HepG2 (cell line): ENCODE measurements around the gene LRRC74B. TPM values are rescaled to one million over a fixed set of nuclear protein-coding genes. Genes with fewer than 3 reads are reported as not detected.

ENCODE experiments used
- CCAR2 ChIP-seq: fragments of 200-400 bp; formaldehyde crosslinking; optimal IDR thresholded peaks from 2 replicates; pipeline ENCODE3; 2018; ENCODE audit warnings: low read depth, mild to moderate bottlenecking, low read length, moderate library complexity
- ELK4 ChIP-seq: sonication (generic); formaldehyde crosslinking; IDR thresholded peaks from 2 replicates; pipeline ENCODE4 v1.9.0; 2021; ENCODE audit warnings: missing genetic modification reagents, borderline replicate concordance
- GFI1 ChIP-seq: sonication (generic); formaldehyde crosslinking; IDR thresholded peaks from 2 replicates; pipeline ENCODE4 v1.5.0; 2020; ENCODE audit warnings: missing genetic modification reagents, mild to moderate bottlenecking, borderline replicate concordance
- GTF2F1 ChIP-seq: fragments of 150-350 bp; IDR thresholded peaks from 2 replicates; pipeline ENCODE4 v1.6.1; 2014; ENCODE audit warnings: low read length
- GTF3A ChIP-seq: sonication (generic); formaldehyde crosslinking; conservative IDR thresholded peaks from 2 replicates; pipeline ENCODE4 v1.4.0; 2020; ENCODE audit warnings: mild to moderate bottlenecking, missing genetic modification reagents
- HNRNPK ChIP-seq: fragments of 200-400 bp; formaldehyde crosslinking; IDR thresholded peaks from 2 replicates; pipeline ENCODE4 v1.6.1; 2018; ENCODE audit warnings: low read length, low read depth, moderate library complexity, mild to moderate bottlenecking; ENCODE audit not compliant: poor library complexity, severe bottlenecking
- KDM3A ChIP-seq: IDR thresholded peaks from 2 replicates; pipeline ENCODE4 v1.6.1; 2018; ENCODE audit warnings: low read depth, missing compliant biosample characterization
- NAIF1 ChIP-seq: sonication (generic); formaldehyde crosslinking; IDR thresholded peaks from 2 replicates; pipeline ENCODE4 v1.5.0; 2020; ENCODE audit warnings: mild to moderate bottlenecking, missing genetic modification reagents, borderline replicate concordance
- RXRA ChIP-seq: sonication (generic); formaldehyde crosslinking; IDR thresholded peaks from 2 replicates; pipeline ENCODE4 v1.5.1; 2020; ENCODE audit warnings: missing genetic modification reagents
- SAFB2 ChIP-seq: sonication (generic); formaldehyde crosslinking; IDR thresholded peaks from 2 replicates; pipeline ENCODE4 v1.5.1; 2020; ENCODE audit warnings: missing genetic modification reagents, low read depth, mild to moderate bottlenecking, borderline replicate concordance
- SRSF9 ChIP-seq: fragments of 200-400 bp; formaldehyde crosslinking; IDR thresholded peaks from 2 replicates; pipeline ENCODE4 v1.6.1; 2018; ENCODE audit warnings: borderline replicate concordance, mild to moderate bottlenecking, low read depth, low read length; ENCODE audit not compliant: insufficient read depth, poor library complexity, severe bottlenecking
- TBX3 ChIP-seq: fragments of 450-650 bp; IDR thresholded peaks from 2 replicates; pipeline ENCODE4 v1.6.1; 2017; ENCODE audit warnings: antibody characterized with exemption, mild to moderate bottlenecking, inconsistent platforms, borderline replicate concordance
- TRIM24 ChIP-seq: sonication (generic); formaldehyde crosslinking; IDR thresholded peaks from 2 replicates; pipeline ENCODE4 v1.8.0; 2022; ENCODE audit warnings: mild to moderate bottlenecking, missing genetic modification reagents
- ZNF230 ChIP-seq: sonication (generic); formaldehyde crosslinking; IDR thresholded peaks from 2 replicates; pipeline ENCODE4 v1.4.0; 2020; ENCODE audit warnings: mild to moderate bottlenecking, missing genetic modification reagents
- ZNF24 ChIP-seq: fragments of 450-650 bp; IDR thresholded peaks from 2 replicates; pipeline ENCODE4 v1.6.1; 2017; ENCODE audit warnings: antibody characterized with exemption, mild to moderate bottlenecking
- ZNF263 ChIP-seq: sonication (generic); formaldehyde crosslinking; IDR thresholded peaks from 2 replicates; pipeline ENCODE4 v1.4.0; 2020; ENCODE audit warnings: missing genetic modification reagents
- ZNF33B ChIP-seq: sonication (generic); formaldehyde crosslinking; IDR thresholded peaks from 2 replicates; pipeline ENCODE4 v1.5.1; 2020; ENCODE audit warnings: mild to moderate bottlenecking, missing genetic modification reagents
- ZNF652 ChIP-seq: IDR thresholded peaks from 2 replicates; pipeline ENCODE4 v1.6.1; 2016; ENCODE audit warnings: low read depth, borderline replicate concordance
- ZNF670 ChIP-seq: sonication (generic); formaldehyde crosslinking; IDR thresholded peaks from 2 replicates; pipeline ENCODE4 v1.8.0; 2022; ENCODE audit warnings: mild to moderate bottlenecking, missing genetic modification reagents, borderline replicate concordance
- ZNF781 ChIP-seq: sonication (generic); formaldehyde crosslinking; IDR thresholded peaks from 2 replicates; pipeline ENCODE4 v1.5.1; 2020; ENCODE audit warnings: borderline replicate concordance, mild to moderate bottlenecking, missing genetic modification reagents; ENCODE audit errors: not compliant biosample characterization
- ZSCAN31 ChIP-seq: sonication (generic); formaldehyde crosslinking; IDR thresholded peaks from 2 replicates; pipeline ENCODE4 v1.5.0; 2020; ENCODE audit warnings: low read depth, mild to moderate bottlenecking, missing genetic modification reagents
- polyA plus RNA-seq, 8 experiments: library from polyadenylated mRNA; depleted of rRNA in 3 of 8; stranded (reverse) in 7 of 8; unstranded in 1 of 8; fragments of >200 nt; fragmentation: Illumina TruSeq in 4 of 8; extraction: Trizol in 4 of 8; gene quantifications; 2 replicates each; pipeline versions ENCODE4 v1.2.1 to v1.2.3, GENCODE V29; 2011 to 2016; ENCODE audit warnings: low read depth in 4 of 8, missing spikeins in 1 of 8, mixed read lengths in 1 of 8; ENCODE audit not compliant: insufficient read depth in 1 of 8
- total RNA-seq, 5 experiments: library from RNA; depleted of rRNA; stranded (reverse); fragments of >200 nt; fragmentation: Illumina TruSeq; extraction: Trizol; gene quantifications; 2 replicates each; pipeline ENCODE4 v1.2.3, GENCODE V29; 2016; ENCODE audit warnings: low read depth in 1 of 5
- TF ChIP-seq, protein P1 (sequence below): sonication (generic); formaldehyde crosslinking; IDR thresholded peaks from 2 replicates; pipeline ENCODE4 v1.5.1; 2020; ENCODE audit warnings: missing genetic modification reagents, mild to moderate bottlenecking, borderline replicate concordance
- TF ChIP-seq, protein P2 (sequence below): sonication (generic); formaldehyde crosslinking; IDR thresholded peaks from 2 replicates; pipeline ENCODE4 v1.8.0; 2022; ENCODE audit warnings: mild to moderate bottlenecking, missing genetic modification reagents, moderate library complexity
- TF ChIP-seq, protein P3 (sequence below): sonication (generic); formaldehyde crosslinking; IDR thresholded peaks from 2 replicates; pipeline ENCODE4 v1.5.0; 2020; ENCODE audit warnings: mild to moderate bottlenecking, missing genetic modification reagents

Gene LRRC74B
- total and polyA plus RNA-seq, 2 of the 13 experiments (the other 11 are each of a cell fraction or from before 2014, with no cell fraction given) = not detected

DNA sequence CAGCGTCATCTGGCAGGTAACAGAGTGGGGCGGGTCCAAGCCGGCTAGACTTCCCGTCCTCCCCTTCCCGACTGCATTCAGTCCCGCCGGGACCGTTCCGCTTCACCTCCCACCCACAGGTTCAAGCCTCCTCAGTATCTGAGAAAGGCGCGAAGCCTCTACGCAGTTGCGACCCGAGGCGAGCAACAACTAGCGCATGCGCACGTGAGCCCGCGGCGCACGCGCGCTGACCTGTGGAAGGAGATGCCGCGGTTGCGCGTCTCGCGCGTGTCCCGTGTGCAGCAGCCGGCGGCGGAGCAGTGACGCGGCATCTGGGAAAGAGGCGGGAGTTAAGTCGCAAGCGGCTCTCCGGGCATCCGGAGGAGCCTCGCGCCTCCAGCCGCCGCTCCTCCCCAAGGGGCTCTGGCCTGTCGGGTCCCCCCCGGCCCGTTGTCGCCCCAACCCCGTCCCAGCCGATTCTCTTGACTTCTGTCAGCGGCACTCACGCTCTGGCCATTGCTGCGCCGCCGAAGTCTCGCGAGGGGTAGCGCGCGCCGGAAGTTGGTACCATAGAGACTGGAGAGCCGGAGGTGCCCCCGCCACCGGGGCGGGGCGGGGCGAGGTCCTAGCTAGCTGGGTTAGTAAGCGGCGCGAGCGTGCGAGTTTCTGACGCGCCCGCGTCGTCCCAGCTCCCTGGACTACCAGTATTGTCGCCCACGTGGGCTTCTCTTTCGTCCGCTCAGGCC, 44.0 kb upstream of the LRRC74B start, which contains the start of gene THAP7 (continued):
- TF ChIP-seq RXRA (CRISPR knock-in tag) = peak; percentile 37
- TF ChIP-seq, protein P1, sequence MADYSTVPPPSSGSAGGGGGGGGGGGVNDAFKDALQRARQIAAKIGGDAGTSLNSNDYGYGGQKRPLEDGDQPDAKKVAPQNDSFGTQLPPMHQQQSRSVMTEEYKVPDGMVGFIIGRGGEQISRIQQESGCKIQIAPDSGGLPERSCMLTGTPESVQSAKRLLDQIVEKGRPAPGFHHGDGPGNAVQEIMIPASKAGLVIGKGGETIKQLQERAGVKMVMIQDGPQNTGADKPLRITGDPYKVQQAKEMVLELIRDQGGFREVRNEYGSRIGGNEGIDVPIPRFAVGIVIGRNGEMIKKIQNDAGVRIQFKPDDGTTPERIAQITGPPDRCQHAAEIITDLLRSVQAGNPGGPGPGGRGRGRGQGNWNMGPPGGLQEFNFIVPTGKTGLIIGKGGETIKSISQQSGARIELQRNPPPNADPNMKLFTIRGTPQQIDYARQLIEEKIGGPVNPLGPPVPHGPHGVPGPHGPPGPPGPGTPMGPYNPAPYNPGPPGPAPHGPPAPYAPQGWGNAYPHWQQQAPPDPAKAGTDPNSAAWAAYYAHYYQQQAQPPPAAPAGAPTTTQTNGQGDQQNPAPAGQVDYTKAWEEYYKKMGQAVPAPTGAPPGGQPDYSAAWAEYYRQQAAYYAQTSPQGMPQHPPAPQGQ = no peak
- no peak for TF ChIP-seq TRIM24 (CRISPR knock-in tag)
- no peak for TF ChIP-seq SRSF9
- peak; percentile 85; the same call in 1 of the 2 replicates for TF ChIP-seq NAIF1 (CRISPR knock-in tag)
- no peak for TF ChIP-seq ZNF263 (CRISPR knock-in tag)
- no peak for TF ChIP-seq HNRNPK
- peak; percentile 97 for TF ChIP-seq KDM3A
- TF ChIP-seq ZNF781 (CRISPR knock-in tag) = peak; percentile 94
- peak; percentile 84; the same call in 1 of the 2 replicates for TF ChIP-seq ZNF33B (CRISPR knock-in tag)
- no peak for TF ChIP-seq GTF2F1
- TF ChIP-seq GTF3A = 0 out of 2 replicates have a peak, but pooled peaks have one; percentile 12
- no peak for TF ChIP-seq ZNF670 (CRISPR knock-in tag)
- TF ChIP-seq GFI1 (CRISPR knock-in tag) = no peak; the same call in 1 of the 2 replicates
- no peak; the same call in 1 of the 2 replicates for TF ChIP-seq ELK4
- peak; percentile 37; the same call in 1 of the 2 replicates for TF ChIP-seq ZSCAN31 (CRISPR knock-in tag)
- TF ChIP-seq TBX3 = peak; percentile 50
- no peak for TF ChIP-seq CCAR2
- TF ChIP-seq SAFB2 (CRISPR knock-in tag) = 0 out of 2 replicates have a peak, but pooled peaks have one; percentile 27
- TF ChIP-seq, protein P2, sequence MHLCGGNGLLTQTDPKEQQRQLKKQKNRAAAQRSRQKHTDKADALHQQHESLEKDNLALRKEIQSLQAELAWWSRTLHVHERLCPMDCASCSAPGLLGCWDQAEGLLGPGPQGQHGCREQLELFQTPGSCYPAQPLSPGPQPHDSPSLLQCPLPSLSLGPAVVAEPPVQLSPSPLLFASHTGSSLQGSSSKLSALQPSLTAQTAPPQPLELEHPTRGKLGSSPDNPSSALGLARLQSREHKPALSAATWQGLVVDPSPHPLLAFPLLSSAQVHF (CRISPR knock-in tag) = peak; percentile 71
- peak; percentile 69 for TF ChIP-seq ZNF230
- no peak for TF ChIP-seq ZNF24
- TF ChIP-seq, protein P3, sequence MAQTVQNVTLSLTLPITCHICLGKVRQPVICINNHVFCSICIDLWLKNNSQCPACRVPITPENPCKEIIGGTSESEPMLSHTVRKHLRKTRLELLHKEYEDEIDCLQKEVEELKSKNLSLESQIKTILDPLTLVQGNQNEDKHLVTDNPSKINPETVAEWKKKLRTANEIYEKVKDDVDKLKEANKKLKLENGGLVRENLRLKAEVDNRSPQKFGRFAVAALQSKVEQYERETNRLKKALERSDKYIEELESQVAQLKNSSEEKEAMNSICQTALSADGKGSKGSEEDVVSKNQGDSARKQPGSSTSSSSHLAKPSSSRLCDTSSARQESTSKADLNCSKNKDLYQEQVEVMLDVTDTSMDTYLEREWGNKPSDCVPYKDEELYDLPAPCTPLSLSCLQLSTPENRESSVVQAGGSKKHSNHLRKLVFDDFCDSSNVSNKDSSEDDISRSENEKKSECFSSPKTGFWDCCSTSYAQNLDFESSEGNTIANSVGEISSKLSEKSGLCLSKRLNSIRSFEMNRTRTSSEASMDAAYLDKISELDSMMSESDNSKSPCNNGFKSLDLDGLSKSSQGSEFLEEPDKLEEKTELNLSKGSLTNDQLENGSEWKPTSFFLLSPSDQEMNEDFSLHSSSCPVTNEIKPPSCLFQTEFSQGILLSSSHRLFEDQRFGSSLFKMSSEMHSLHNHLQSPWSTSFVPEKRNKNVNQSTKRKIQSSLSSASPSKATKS (CRISPR knock-in tag) = peak; percentile 66; the same call in 1 of the 2 replicates
- TF ChIP-seq ZNF652 = no peak
